Measurements from ENCODE around the gene GNG7. TPM values are rescaled to one million over a fixed set of nuclear protein-coding genes. Genes with fewer than 3 reads are reported as not detected.

GNG7 gene
- total RNA-seq, 6 experiments from 2014 or later: 1.3 to 3.7 (median 2.3) TPM

- Histone ChIP-seq H3K27ac (no peak overlapping the region), H3K4me1 (peaks cover 0 to 16% (median 7%) of the 10 kb centered on the region in 4 donors), H3K9me3 (no peaks in the 10 kb centered on the region), H3K27me3 (no peaks in the 10 kb centered on the region), H3K4me3 (no peak overlapping the region), H3K36me3 (no peaks in the 10 kb centered on the region)
- 77% methylated on average over 5 of the region's 17 CpGs for WGBS (ENCODE audit: insufficient coverage, low coverage, low lambda C conversion rate, missing lambda C conversion rate)
- intact Hi-C loops (cut with DNase I): loop anchor here in 1 of 2 donors (10.0 kb wide), 1 partner anchor 114 kb away; no protein-coding TSS in a partner anchor
- DNase-seq: no peak
- no peak for TF ChIP-seq POLR2A (IDR thresholded peaks at IDR 0.05)
- no peak for TF ChIP-seq CTCF (IDR thresholded peaks at IDR 0.05)
- ATAC-seq: no peak
Measured at GRCh38 chr19:2640563-2641331, 61.7 kb downstream of the GNG7 start.

- Histone ChIP-seq H3K4me3 (no peak overlapping the region), H3K36me3 (no peaks in the 10 kb centered on the region), H3K9me3 (no peaks in the 10 kb centered on the region), H3K4me1 (peaks cover 0 to 22% (median 11%) of the 10 kb centered on the region in 4 donors), H3K27me3 (no peaks in the 10 kb centered on the region), H3K27ac (no peak overlapping the region)
- ATAC-seq (no peak), DNase-seq (no peak)
- TF ChIP-seq POLR2A (IDR thresholded peaks at IDR 0.05) (no peak), CTCF (IDR thresholded peaks at IDR 0.05) (no peak)
- intact Hi-C loops (cut with DNase I): loop anchor here in 1 of 2 donors (10.0 kb wide), 1 partner anchor 115 kb away; no protein-coding TSS in a partner anchor
- WGBS (ENCODE audit: insufficient coverage, low coverage, low lambda C conversion rate, missing lambda C conversion rate): 55% methylated on average over 2 of the region's 2 CpGs
Measured at GRCh38 chr19:2639999-2640398, 62.5 kb downstream of the GNG7 start.

- ATAC-seq (no peak), DNase-seq (no peak)
- Histone ChIP-seq H3K27me3 (no peaks in the 10 kb centered on the region), H3K9me3 (no peaks in the 10 kb centered on the region), H3K27ac (no peak overlapping the region), H3K4me3 (no peak overlapping the region), H3K4me1 (peaks cover 0 to 33% (median 12%) of the 10 kb centered on the region in 4 donors), H3K36me3 (no peaks in the 10 kb centered on the region)
- 54% methylated on average over 2 of the region's 3 CpGs for WGBS (ENCODE audit: insufficient coverage, low coverage, low lambda C conversion rate, missing lambda C conversion rate)
- no peak for TF ChIP-seq CTCF (IDR thresholded peaks at IDR 0.05)
- no peak for TF ChIP-seq POLR2A (IDR thresholded peaks at IDR 0.05)
- intact Hi-C loops (cut with DNase I): no loop called here
Measured at GRCh38 chr19:2638417-2638940, 64.0 kb downstream of the GNG7 start.

- no peaks in the 10 kb centered on the region for H3K9me3 ChIP-seq
- DNase-seq (peak; percentile 72 to 80 (median 78)), ATAC-seq (peak; percentile 48 to 64 (median 55))
- H3K36me3 ChIP-seq: no peaks in the 10 kb centered on the region
- no peak overlapping the region for H3K4me3 ChIP-seq
- peaks cover 0 to 40% (median 15%) of the 10 kb centered on the region in 4 donors for H3K4me1 ChIP-seq
- H3K27me3 ChIP-seq: no peaks in the 10 kb centered on the region
- intact Hi-C loops (cut with DNase I): no loop called here
- WGBS (ENCODE audit: insufficient coverage, low coverage, low lambda C conversion rate, missing lambda C conversion rate): 10% methylated on average over 11 of the region's 37 CpGs
- peak overlapping the region in 1 of 3 donors; percentile 96 for H3K27ac ChIP-seq
- TF ChIP-seq POLR2A (IDR thresholded peaks at IDR 0.05): no peak
- peak; percentile 59 to 89 (median 68) for TF ChIP-seq CTCF (IDR thresholded peaks at IDR 0.05)
Measured at GRCh38 chr19:2636897-2637683, 65.4 kb downstream of the GNG7 start.

Data from right lobe of liver (tissue), 6 donors.